Measurements from ENCODE around the gene GOLGA8Q. TPM values are rescaled to one million over a fixed set of nuclear protein-coding genes. Genes with fewer than 3 reads are reported as not detected.
"Not testable (repeated sequence)": the region's sequence is repeated elsewhere in the genome, so short reads cannot be mapped to it uniquely, and the experiment has no call there.

The GOLGA8Q gene
- total RNA-seq, 1 donor from 2014 or later: not detected

- H3K27ac Mint-ChIP-seq (ENCODE audit: unreplicated experiment); H3K27me3 Mint-ChIP-seq (ENCODE audit: unreplicated experiment); H3K36me3 Mint-ChIP-seq (ENCODE audit: low read depth, unreplicated experiment); H3K9me3 Mint-ChIP-seq (ENCODE audit: unreplicated experiment); DNase-seq (ENCODE audit: low spot score); H3K4me3 Mint-ChIP-seq (ENCODE audit: unreplicated experiment); H3K4me1 Mint-ChIP-seq (ENCODE audit: unreplicated experiment): not testable (repeated sequence)
Measured at GRCh38 chr15:30580716-30581115, 28.9 kb downstream of the GOLGA8Q start.

- H3K4me3 Mint-ChIP-seq (ENCODE audit: unreplicated experiment); H3K27ac Mint-ChIP-seq (ENCODE audit: unreplicated experiment); H3K9me3 Mint-ChIP-seq (ENCODE audit: unreplicated experiment); DNase-seq (ENCODE audit: low spot score); H3K36me3 Mint-ChIP-seq (ENCODE audit: low read depth, unreplicated experiment); H3K4me1 Mint-ChIP-seq (ENCODE audit: unreplicated experiment); H3K27me3 Mint-ChIP-seq (ENCODE audit: unreplicated experiment): not testable (repeated sequence)
Measured at GRCh38 chr15:30598953-30599352, 47.1 kb downstream of the GOLGA8Q start.

- not testable (repeated sequence) for H3K27me3 Mint-ChIP-seq (ENCODE audit: unreplicated experiment); H3K4me1 Mint-ChIP-seq (ENCODE audit: unreplicated experiment); H3K4me3 Mint-ChIP-seq (ENCODE audit: unreplicated experiment); H3K27ac Mint-ChIP-seq (ENCODE audit: unreplicated experiment); H3K36me3 Mint-ChIP-seq (ENCODE audit: low read depth, unreplicated experiment); H3K9me3 Mint-ChIP-seq (ENCODE audit: unreplicated experiment); DNase-seq (ENCODE audit: low spot score)
Measured at GRCh38 chr15:30603796-30604195, 51.9 kb downstream of the GOLGA8Q start, which contains the start of gene GOLGA8H. GOLGA8H (plus strand) TSS chr15:30604028; CDS start chr15:30604126, 98 bp downstream.

Other genes starting within 250 kb of the GOLGA8Q start
- 1.9 TPM for gene CHRFAM7A, start 158.5 kb upstream of the GOLGA8Q start, total RNA-seq (ENCODE audit: unreplicated experiment)
- 0.92 TPM for gene GOLGA8R, start 137.8 kb upstream of the GOLGA8Q start, total RNA-seq (ENCODE audit: unreplicated experiment)
- 0.59 TPM for gene GOLGA8H, start 52.0 kb downstream of the GOLGA8Q start, total RNA-seq (ENCODE audit: unreplicated experiment)